ENCODE measurements around the gene SRPK1.

- TF ChIP-seq CTCF (IDR thresholded peaks at IDR 0.05; ENCODE audit: low read length) (no peak), EZH2phosphoT487 (IDR thresholded peaks at IDR 0.05; ENCODE audit: low read length) (no peak)
Measured at GRCh38 chr6:35817515-35817914, 103.4 kb downstream of the SRPK1 start.
